H1 (cell line): ENCODE results near the gene TNFSF11. TPM values are rescaled to one million over a fixed set of nuclear protein-coding genes. Genes with fewer than 3 reads are reported as not detected.

ENCODE experiments used
- CTCF ChIA-PET: fragments of 300-600 bp; sonication (Branson Sonifier 250); formaldehyde crosslinking; loops from one replicate; lab custom pipeline; 2021; ENCODE audit not compliant: partially characterized antibody; lab: Charles Lee
- POLR2A ChIA-PET: fragments of 300-600 bp; sonication (Branson Sonifier 250); formaldehyde crosslinking; loops from one replicate; lab custom pipeline; 2021; ENCODE audit warnings: inconsistent platforms; ENCODE audit not compliant: partially characterized antibody; lab: Charles Lee
- DNase-seq, 2 experiments: peaks; one replicate each; pipeline versions ENCODE4 v3.0.0 to v3.0.0-alpha.2; 2010 to 2022; ENCODE audit warnings: low spot score in 2 of 2, low read depth in 1 of 2, mixed read lengths in 1 of 2
- FAIRE-seq: peaks from 2 replicates; lab custom pipeline; 2011; peaks lifted over from hg19 to GRCh38; lab: Jason Lieb, UNC
- H2AFZ ChIP-seq: 2 replicates; pipeline ENCODE4 v1.8.1; 2012; ENCODE audit warnings: low read length, inconsistent platforms
- H2AK5ac ChIP-seq: 2 replicates; pipeline ENCODE4 v1.6.1; 2013; ENCODE audit warnings: low read depth, low read length
- H2BK120ac ChIP-seq: replicated peaks from 2 replicates; pipeline ENCODE3; 2013; ENCODE audit warnings: low read depth, low read length, inconsistent platforms
- H2BK12ac ChIP-seq: 2 replicates; pipeline ENCODE4 v1.6.1; 2013; ENCODE audit warnings: low read depth, low read length
- H2BK15ac ChIP-seq: 2 replicates; pipeline ENCODE4 v1.6.1; 2013; ENCODE audit warnings: low read length
- H2BK20ac ChIP-seq: 2 replicates; pipeline ENCODE4 v1.6.1; 2013; ENCODE audit warnings: low read length
- H2BK5ac ChIP-seq: 2 replicates; pipeline ENCODE4 v1.6.1; 2013; ENCODE audit warnings: low read depth, low read length
- H3K14ac ChIP-seq: 2 replicates; pipeline ENCODE4 v1.6.1; 2013; ENCODE audit warnings: inconsistent platforms; ENCODE audit not compliant: insufficient read length
- H3K18ac ChIP-seq: 2 replicates; pipeline ENCODE4 v1.6.1; 2013; ENCODE audit warnings: low read length; ENCODE audit errors: extremely low read depth
- H3K23ac ChIP-seq: 2 replicates; pipeline ENCODE4 v1.6.1; 2013; ENCODE audit warnings: inconsistent platforms; ENCODE audit not compliant: insufficient read length
- H3K23me2 ChIP-seq: 2 replicates; pipeline ENCODE4 v1.6.1; 2013; ENCODE audit warnings: low read depth, low read length
- H3K27ac ChIP-seq: 2 replicates; pipeline ENCODE4 v1.6.1; 2011; ENCODE audit warnings: low read depth, low read length, inconsistent platforms
- H3K27me3 ChIP-seq, 4 experiments: replicated peaks in 1 of 4; 1 replicate in 1 of 4; 2 replicates in 3 of 4; pipeline versions ENCODE4 v1.6.1 to v1.8.1; 2011 to 2013; ENCODE audit warnings: low read length in 3 of 4, mild to moderate bottlenecking in 3 of 4, inconsistent platforms in 2 of 4, mixed read lengths in 2 of 4, moderate library complexity in 1 of 4; ENCODE audit not compliant: control insufficient read depth in 3 of 4, insufficient read depth in 3 of 4; ENCODE audit errors: extremely low read depth in 1 of 4
- H3K36me3 ChIP-seq, 4 experiments: 2 replicates each; pipeline versions ENCODE4 v1.6.1 to v1.8.1; 2011 to 2013; ENCODE audit warnings: mild to moderate bottlenecking in 4 of 4, low read length in 3 of 4, moderate library complexity in 2 of 4, control low read depth in 1 of 4, inconsistent platforms in 1 of 4; ENCODE audit not compliant: insufficient read depth in 4 of 4, control insufficient read depth in 2 of 4
- H3K4ac ChIP-seq: replicated peaks from 2 replicates; pipeline ENCODE3; 2013; ENCODE audit warnings: low read length, low read depth, mixed read lengths, inconsistent platforms; ENCODE audit not compliant: insufficient read length
- H3K4me1 ChIP-seq, 4 experiments: replicated peaks in 1 of 4; 1 replicate in 1 of 4; 2 replicates in 3 of 4; pipeline versions ENCODE4 v1.6.1 to v1.8.1; 2011 to 2013; ENCODE audit warnings: low read length in 3 of 4, inconsistent platforms in 2 of 4, mixed read lengths in 1 of 4; ENCODE audit not compliant: insufficient read depth in 4 of 4, control insufficient read depth in 3 of 4
- H3K4me2 ChIP-seq, 2 experiments: 2 replicates each; pipeline versions ENCODE4 v1.6.1 to v1.8.1; 2011 to 2013; ENCODE audit warnings: low read depth in 2 of 2, low read length in 2 of 2, control low read depth in 1 of 2, inconsistent platforms in 1 of 2, mild to moderate bottlenecking in 1 of 2; ENCODE audit not compliant: insufficient read depth in 1 of 2
- H3K4me3 ChIP-seq, 4 experiments: fragments of 200-600, 300-600 bp in 1 of 4; sonication (generic), shearing (Covaris generic), sonication (Bioruptor Twin) in 1 of 4; 2 replicates each; pipeline versions ENCODE4 v1.5.1 to v1.8.1; 2011 to 2016; ENCODE audit warnings: low read length in 4 of 4, low read depth in 3 of 4, control low read depth in 2 of 4, inconsistent platforms in 2 of 4, mild to moderate bottlenecking in 2 of 4, mixed read lengths in 1 of 4, moderate library complexity in 1 of 4; ENCODE audit not compliant: insufficient read depth in 2 of 4; ENCODE audit errors: extremely low read depth in 1 of 4
- H3K56ac ChIP-seq: replicated peaks from 2 replicates; pipeline ENCODE3; 2013; ENCODE audit warnings: low read depth, mild to moderate bottlenecking, mixed read lengths, low read length, inconsistent platforms; ENCODE audit not compliant: insufficient read length
- H3K79me1 ChIP-seq: 2 replicates; pipeline ENCODE4 v1.6.1; 2013; ENCODE audit warnings: low read depth, low read length, control low read depth
- H3K79me2 ChIP-seq, 2 experiments: 2 replicates each; pipeline versions ENCODE4 v1.6.1 to v1.8.1; 2012 to 2013; ENCODE audit warnings: low read length in 2 of 2, mild to moderate bottlenecking in 2 of 2, inconsistent platforms in 1 of 2; ENCODE audit not compliant: insufficient read depth in 2 of 2, control insufficient read depth in 1 of 2
- H3K9ac ChIP-seq, 4 experiments: replicated peaks in 1 of 4; 1 replicate in 1 of 4; 2 replicates in 3 of 4; pipeline versions ENCODE4 v1.6.1 to v1.8.1; 2011 to 2013; ENCODE audit warnings: low read depth in 3 of 4, low read length in 3 of 4, control low read depth in 2 of 4, mild to moderate bottlenecking in 2 of 4, moderate library complexity in 2 of 4, inconsistent platforms in 1 of 4; ENCODE audit errors: extremely low read depth in 1 of 4
- H3K9me3 ChIP-seq, 2 experiments: 2 replicates each; pipeline versions ENCODE4 v1.6.1 to v1.8.1; 2012 to 2013; ENCODE audit warnings: mild to moderate bottlenecking in 2 of 2, moderate library complexity in 2 of 2, control low read depth in 1 of 2, inconsistent platforms in 1 of 2, low read depth in 1 of 2, low read length in 1 of 2, mixed read lengths in 1 of 2; ENCODE audit not compliant: insufficient read depth in 2 of 2
- H4K20me1 ChIP-seq, 2 experiments: replicated peaks in 1 of 2; 2 replicates each; pipeline versions ENCODE3 to v1.8.1; 2011 to 2013; ENCODE audit warnings: inconsistent platforms in 2 of 2, low read length in 2 of 2, mild to moderate bottlenecking in 1 of 2; ENCODE audit not compliant: insufficient read depth in 2 of 2, control insufficient read depth in 1 of 2
- H4K5ac ChIP-seq: 2 replicates; pipeline ENCODE4 v1.6.1; 2013; ENCODE audit warnings: low read length, low read depth, mixed read lengths, inconsistent platforms; ENCODE audit not compliant: insufficient read length
- H4K8ac ChIP-seq: 2 replicates; pipeline ENCODE4 v1.8.0; 2013; ENCODE audit warnings: mild to moderate bottlenecking, moderate library complexity, low read length, inconsistent platforms; ENCODE audit not compliant: insufficient read depth; ENCODE audit errors: extremely low read depth
- H4K91ac ChIP-seq: replicated peaks from 2 replicates; pipeline ENCODE3; 2013; ENCODE audit warnings: low read length, mixed read lengths, inconsistent platforms; ENCODE audit not compliant: insufficient read length
- CBX8 ChIP-seq: fragments of 300-800, 300-1000 bp; sonication (generic); IDR thresholded peaks from 2 replicates; pipeline ENCODE4 v1.7.1; 2016; ENCODE audit warnings: low read depth, low read length, borderline replicate concordance
- CHD1 ChIP-seq: IDR thresholded peaks from 2 replicates; pipeline ENCODE4 v1.6.1; 2012; ENCODE audit warnings: low read depth, low read length, improper control_type of control experiment
- CTBP2 ChIP-seq: IDR thresholded peaks from 2 replicates; pipeline ENCODE4 v1.7.0; 2011; ENCODE audit warnings: borderline replicate concordance, mild to moderate bottlenecking, moderate library complexity, mixed read lengths, low read length; ENCODE audit not compliant: insufficient read depth, insufficient read length
- EP300 ChIP-seq, 2 experiments: IDR thresholded peaks; 1 replicate in 1 of 2; 2 replicates in 1 of 2; pipeline ENCODE4 v1.6.1; 2011 to 2012; ENCODE audit warnings: low read depth in 2 of 2, low read length in 2 of 2, mild to moderate bottlenecking in 2 of 2, borderline replicate concordance in 1 of 2, inconsistent platforms in 1 of 2, moderate library complexity in 1 of 2
- EZH2 ChIP-seq: fragments of 200-600 bp; sonication (generic); IDR thresholded peaks from 2 replicates; pipeline ENCODE4 v1.7.1; 2012; ENCODE audit warnings: low read depth, mild to moderate bottlenecking, moderate library complexity, low read length, inconsistent platforms; ENCODE audit not compliant: severe bottlenecking
- MAX ChIP-seq: IDR thresholded peaks from 2 replicates; pipeline ENCODE4 v1.6.1; 2012; ENCODE audit warnings: inconsistent platforms
- PHF8 ChIP-seq: fragments of 200-600 bp; sonication (generic); conservative IDR thresholded peaks from 2 replicates; pipeline ENCODE4 v1.7.1; 2012; ENCODE audit warnings: low read depth, mild to moderate bottlenecking, inconsistent platforms, low read length, moderate library complexity
- POLR2A ChIP-seq, 2 experiments: IDR thresholded peaks; 1 replicate in 1 of 2; 2 replicates in 1 of 2; pipeline ENCODE4 v1.6.1; 2011; ENCODE audit warnings: low read depth in 2 of 2, low read length in 2 of 2, mild to moderate bottlenecking in 2 of 2; ENCODE audit errors: control extremely low read depth in 1 of 2
- RBBP5 ChIP-seq: IDR thresholded peaks from 2 replicates; pipeline ENCODE4 v1.7.1; 2012; ENCODE audit warnings: low read depth, mild to moderate bottlenecking, inconsistent platforms, low read length, moderate library complexity, borderline replicate concordance
- RXRA ChIP-seq: IDR thresholded peaks from 2 replicates; pipeline ENCODE4 v1.6.1; 2011; ENCODE audit warnings: low read depth, mild to moderate bottlenecking, low read length, moderate library complexity; ENCODE audit not compliant: insufficient read depth
- SIRT6 ChIP-seq: IDR thresholded peaks from one replicate; pipeline ENCODE4 v1.7.1; 2012; ENCODE audit warnings: low read length, inconsistent platforms
- SUZ12 ChIP-seq: fragments of 200-600 bp; sonication (generic); IDR thresholded peaks from 2 replicates; pipeline ENCODE4 v1.6.1; 2012; ENCODE audit warnings: mild to moderate bottlenecking, inconsistent platforms, low read length, moderate library complexity, mixed read lengths
- TAF1 ChIP-seq: IDR thresholded peaks from 2 replicates; pipeline ENCODE4 v1.6.1; 2011; ENCODE audit warnings: mild to moderate bottlenecking, low read depth, low read length
- TEAD4 ChIP-seq: IDR thresholded peaks from 2 replicates; pipeline ENCODE4 v1.6.1; 2012; ENCODE audit warnings: low read depth, low read length, inconsistent platforms, mixed read lengths
- WGBS, 2 experiments: shearing (Covaris generic) in 1 of 2; methylation state at CpG; one replicate each; pipeline versions ENCODE4 v1.1.6 to v1.1.7; 2013 to 2015; ENCODE audit warnings: low lambda C conversion rate in 2 of 2, mixed read lengths in 2 of 2, inconsistent platforms in 1 of 2, low coverage in 1 of 2, missing lambda C conversion rate in 1 of 2; ENCODE audit not compliant: insufficient replicate concordance in 2 of 2, insufficient coverage in 1 of 2, insufficient read length in 1 of 2; ENCODE audit errors: extremely low coverage in 1 of 2, missing lambda C conversion rate in 1 of 2; 5-methylcytosine and 5-hydroxymethylcytosine counted together
- polyA plus RNA-seq, 7 experiments: library from polyadenylated mRNA; depleted of rRNA in 3 of 7; stranded (reverse) in 5 of 7; unstranded in 2 of 7; fragments of >200 nt in 5 of 7; fragments of 200-250 nt in 2 of 7; gene quantifications; 1 replicate in 5 of 7; 2 replicates in 1 of 7; 4 replicates in 1 of 7; pipeline versions ENCODE4 v1.2.1 to v1.2.3, GENCODE V29; 2011 to 2013; ENCODE audit warnings: missing spikeins in 2 of 7, mixed read lengths in 2 of 7
- total RNA-seq: library from RNA; stranded (reverse); fragmentation: NEBNext Ultra II Directional; extraction: Animal tissue kit (Norgen Biotek cat#: 25700); gene quantifications from 2 replicates; pipeline ENCODE4 v1.2.1, GENCODE V29; 2021

TNFSF11 gene
- total and polyA plus RNA-seq, 2 of the 8 experiments (the other 6 are each of a cell fraction or from before 2014, with no cell fraction given): 9.3 to 12.0 TPM

GRCh38 chr13:42603571-42603970 is 29.6 kb downstream of the TNFSF11 start:
- H3K27me3 ChIP-seq: peaks cover 0 to 1% (median 0%) of the 10 kb centered on the region in 4 experiments; a peak in 1 of 7 replicates
- no peak overlapping the region for H3K18ac ChIP-seq
- no peaks in the 10 kb centered on the region for H3K79me1 ChIP-seq
- H2BK15ac ChIP-seq: no peak overlapping the region
- H3K4me3 ChIP-seq: no peak overlapping the region
- DNase-seq (no peak), FAIRE-seq (no peak)
- no peak overlapping the region for H2AK5ac ChIP-seq
- H3K36me3 ChIP-seq: peaks cover 2 to 31% (median 12%) of the 10 kb centered on the region in 4 experiments; a peak in 7 of 8 replicates
- no peaks in the 10 kb centered on the region for H3K23me2 ChIP-seq
- ChIA-PET POLR2A (no interaction called here), CTCF (no interaction called here)
- no peak overlapping the region for H2BK120ac ChIP-seq
- no peak overlapping the region for H2AFZ ChIP-seq
- no peak overlapping the region for H4K5ac ChIP-seq
- WGBS, 2 experiments: 96% methylated on average over 2 of the region's 2 CpGs; no CpG with 5 or more reads in 1 of the 2 experiments
- H4K20me1 ChIP-seq: no peaks in the 10 kb centered on the region
- no peaks in the 10 kb centered on the region; a peak in 2 of 4 replicates for H3K79me2 ChIP-seq
- no peak overlapping the region for H4K91ac ChIP-seq
- no peak overlapping the region for H3K4me2 ChIP-seq
- no peak overlapping the region for H3K9ac ChIP-seq
- no peak overlapping the region for H3K14ac ChIP-seq
- no peak overlapping the region for H2BK20ac ChIP-seq
- H3K4ac ChIP-seq: no peak overlapping the region
- no peak overlapping the region for H3K56ac ChIP-seq
- no peak overlapping the region for H3K27ac ChIP-seq
- H2BK12ac ChIP-seq: no peak overlapping the region
- H3K4me1 ChIP-seq: peaks cover 0 to 4% (median 0%) of the 10 kb centered on the region in 4 experiments; a peak in 1 of 7 replicates
- H2BK5ac ChIP-seq: no peak overlapping the region
- no peak overlapping the region for H4K8ac ChIP-seq
- no peaks in the 10 kb centered on the region for H3K9me3 ChIP-seq
- H3K23ac ChIP-seq: no peak overlapping the region
- TF ChIP-seq EZH2 (no peak), RXRA (no peak), POLR2A (IDR thresholded peaks at IDR 0.05; ENCODE audit: control extremely low read depth in 1 of 2, low read depth in 2 of 2, low read length in 2 of 2) (no peak), CTBP2 (no peak), CHD1 (no peak), TAF1 (no peak), SIRT6 (no peak), MAX (no peak), SUZ12 (no peak), RBBP5 (no peak), EP300 (IDR thresholded peaks at IDR 0.05; ENCODE audit: borderline replicate concordance in 1 of 2, low read depth in 2 of 2, low read length in 2 of 2) (no peak), CBX8 (no peak), TEAD4 (no peak), PHF8 (no peak)
